Tongue (tissue), 2 donors: ENCODE data around the gene CYP2B6. TPM values are rescaled to one million over a fixed set of nuclear protein-coding genes. Genes with fewer than 3 reads are reported as not detected.
A peak's percentile ranks its signal among the peaks of the same experiment; 100 is the strongest.
"Not testable (repeated sequence)": the region's sequence is repeated elsewhere in the genome, so short reads cannot be mapped to it uniquely, and the experiment has no call there.

Source experiments
- DNase-seq: peaks from one replicate; pipeline ENCODE4 v3.0.0-alpha.2; 2015
- total RNA-seq: library from RNA; depleted of rRNA; stranded (reverse); fragments of >200 nt; gene quantifications from one replicate; pipeline ENCODE4 v1.2.3, GENCODE V29; 2014

Gene CYP2B6
- total RNA-seq, 1 donor from 2014 or later = not detected

DNA sequence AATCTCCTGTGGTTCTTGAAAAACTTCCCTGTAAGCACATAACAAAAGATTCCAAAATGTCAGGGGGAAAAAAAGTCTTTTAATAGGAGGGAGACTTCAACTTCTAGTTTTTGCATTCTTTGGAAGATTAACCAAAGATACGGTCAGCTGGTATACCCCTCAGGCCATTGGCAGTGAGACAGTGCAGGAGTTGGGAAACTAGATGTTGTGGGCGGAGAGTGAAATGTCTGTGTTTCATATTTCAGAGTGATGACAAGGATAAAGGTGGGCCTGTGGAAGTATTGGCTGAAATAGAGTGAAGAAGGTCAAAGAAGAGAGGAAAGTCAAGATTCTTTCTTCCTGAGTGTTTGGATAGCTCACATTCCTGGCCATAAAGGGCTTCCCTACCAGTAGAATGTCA lies 40.8 kb downstream of the CYP2B6 start:
- DNase-seq = peak; percentile 3

DNA sequence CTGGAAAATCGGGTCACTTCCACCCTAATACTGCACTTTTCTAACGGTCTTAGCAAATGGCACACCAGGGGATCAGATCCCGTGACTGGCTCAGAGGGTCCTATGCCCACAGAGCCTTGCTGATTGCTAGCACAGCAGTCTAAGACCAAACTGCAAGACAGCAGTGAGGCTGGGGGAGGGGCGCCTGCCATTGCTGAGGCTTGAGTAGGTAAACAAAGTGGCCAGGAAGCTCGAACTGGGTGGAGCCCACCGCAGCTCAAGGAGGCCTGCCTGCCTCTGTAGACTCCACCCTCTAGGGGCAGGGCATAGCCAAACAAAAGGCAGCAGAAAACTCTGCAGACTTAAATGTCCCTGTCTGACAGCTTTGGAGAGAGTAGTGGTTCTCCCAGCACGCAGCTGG lies 42.2 kb downstream of the CYP2B6 start:
- DNase-seq = not testable (repeated sequence)

DNA sequence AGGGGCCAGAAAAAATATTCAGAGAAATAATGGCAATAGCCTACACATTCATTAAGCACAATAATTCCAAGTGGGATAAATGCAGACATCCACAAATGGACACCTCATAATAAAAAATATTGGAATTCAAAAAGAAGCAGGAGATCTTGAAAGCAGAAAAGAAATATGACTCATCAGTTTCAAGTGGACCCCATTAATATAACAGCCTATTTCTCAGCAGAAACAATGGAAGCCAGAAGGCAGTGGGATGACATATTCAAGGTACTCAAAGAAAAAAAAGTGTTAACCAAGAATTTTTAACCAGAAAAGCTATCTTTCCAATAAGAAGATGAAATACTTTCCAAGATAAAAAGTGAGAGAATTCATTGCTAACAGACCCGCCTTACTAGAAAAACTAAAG lies 48.7 kb downstream of the CYP2B6 start:
- no peak for DNase-seq

DNA sequence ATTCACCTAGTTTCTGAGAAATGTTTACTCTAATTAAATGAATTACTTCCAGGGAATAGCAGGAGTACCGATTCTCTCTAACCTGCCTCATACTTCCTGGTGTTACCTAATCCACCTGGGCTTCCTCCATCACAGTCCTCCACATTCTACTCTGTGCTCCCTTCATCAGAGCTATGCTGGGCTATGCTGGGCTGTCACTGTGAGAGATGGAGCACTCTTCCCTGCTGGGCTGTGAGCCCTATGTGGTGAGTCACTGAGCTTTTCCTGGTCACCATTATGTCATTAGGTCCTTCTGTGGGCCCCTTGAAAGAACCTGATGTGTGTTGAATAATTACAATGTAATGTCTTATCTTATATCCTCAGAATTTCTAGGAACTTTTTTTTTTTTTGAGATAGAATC lies 54.0 kb downstream of the CYP2B6 start:
- DNase-seq = not testable (repeated sequence)

DNA sequence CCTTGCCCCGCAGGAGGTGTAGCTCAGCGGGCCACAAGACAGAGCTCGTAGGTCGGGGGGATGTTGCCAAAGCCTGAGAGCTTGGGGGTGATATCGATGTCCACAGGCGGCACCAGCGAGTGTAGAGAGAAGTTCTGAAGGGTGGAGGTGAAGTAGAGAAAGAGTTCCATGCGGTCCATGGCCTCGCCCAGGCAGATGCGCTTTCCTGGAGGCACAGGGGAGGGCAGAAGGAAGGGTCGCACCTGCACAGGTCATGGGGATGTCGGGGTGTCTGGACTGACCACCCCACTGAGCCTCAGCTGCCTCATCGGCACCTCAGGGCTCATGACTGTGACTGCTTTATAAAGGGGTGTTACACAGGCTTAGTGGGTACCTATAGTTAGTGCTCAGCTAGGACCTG lies 59.3 kb downstream of the CYP2B6 start:
- DNase-seq = no peak

DNA sequence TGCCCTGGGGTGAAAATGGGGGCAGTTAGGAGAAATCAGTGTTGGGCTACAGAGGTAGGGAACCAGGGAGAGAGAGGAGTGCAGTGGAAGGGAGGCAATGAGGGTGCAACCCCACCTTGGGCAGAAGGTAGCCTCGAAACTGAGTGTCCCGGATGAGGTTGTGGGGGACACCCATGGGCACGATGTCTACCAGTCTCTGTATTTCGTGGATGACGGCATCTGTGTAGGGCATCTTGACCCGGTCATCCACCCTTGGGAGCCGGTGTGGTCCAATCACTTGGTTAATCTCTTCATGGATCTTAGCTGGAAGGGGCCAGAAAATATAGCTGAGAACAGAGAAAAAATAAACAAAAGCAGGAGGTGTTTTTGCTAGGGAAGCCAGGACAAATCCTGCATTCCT lies 61.1 kb downstream of the CYP2B6 start:
- not testable (repeated sequence) for DNase-seq

DNA sequence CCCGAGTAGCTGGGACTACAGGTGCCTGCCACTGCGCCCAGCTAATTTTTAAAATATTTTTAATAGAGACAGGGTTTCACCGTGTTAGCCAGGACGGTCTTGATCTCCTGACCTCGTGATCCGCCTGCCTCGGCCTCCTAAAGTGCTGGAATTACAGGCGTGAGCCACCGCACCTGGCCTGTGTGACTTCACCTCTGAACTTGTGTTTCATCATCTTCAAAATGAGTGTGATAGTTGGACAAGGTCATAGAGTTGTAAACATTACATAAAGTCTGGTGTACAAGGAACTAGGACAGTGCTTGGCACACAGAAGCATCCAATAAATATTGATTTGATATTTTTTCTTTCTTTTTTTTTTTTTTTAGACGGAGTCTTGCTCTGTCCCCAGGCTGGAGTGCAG lies 62.2 kb downstream of the CYP2B6 start:
- DNase-seq = not testable (repeated sequence)

DNA sequence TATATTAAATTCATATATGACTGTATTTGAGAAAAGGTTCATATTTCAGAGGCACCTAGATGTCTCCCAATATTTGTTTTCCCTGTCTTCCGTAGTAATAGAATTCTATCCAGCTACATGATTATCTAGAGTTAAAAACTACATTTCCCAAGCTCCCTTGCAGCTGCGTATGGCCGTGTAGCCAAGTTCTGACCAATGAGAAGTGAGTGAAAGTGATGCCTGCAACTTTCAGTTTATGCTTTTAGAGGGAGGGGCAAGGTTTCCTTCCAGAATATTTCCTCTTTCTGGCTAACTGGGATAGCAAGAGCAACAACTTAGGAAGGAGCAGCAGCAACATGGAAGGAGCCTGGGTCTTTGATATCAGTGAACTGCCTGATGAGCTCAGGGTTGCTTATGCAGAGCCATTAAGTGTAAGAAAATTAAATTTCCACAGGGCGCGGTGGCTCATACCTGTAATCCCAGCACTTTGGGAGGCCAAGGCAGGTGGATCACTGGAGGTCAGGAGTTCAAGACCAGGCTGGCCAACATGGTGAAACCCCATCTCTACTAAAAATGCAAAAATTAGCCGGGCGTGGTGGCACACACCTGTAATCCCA lies 74.0 kb downstream of the CYP2B6 start:
- DNase-seq = peak; percentile 15

Other genes with a start within 250 kb of the CYP2B6 start
- 1.3 TPM for gene ACTMAP, start 240.8 kb upstream of the CYP2B6 start, total RNA-seq
- gene SNRPA, start 240.1 kb upstream of the CYP2B6 start, total RNA-seq = 14.2 TPM
- gene MIA, start 215.8 kb upstream of the CYP2B6 start, total RNA-seq = 1.9 TPM
- gene RAB4B, start 213.0 kb upstream of the CYP2B6 start, total RNA-seq = 5.6 TPM
- 58.7 TPM for gene EGLN2, start 192.1 kb upstream of the CYP2B6 start, total RNA-seq
- gene CYP2A6, start 140.8 kb upstream of the CYP2B6 start, total RNA-seq = not detected
- gene CYP2A7, start 109.1 kb upstream of the CYP2B6 start, total RNA-seq = not detected
- not detected for gene CYP2A13, start 97.2 kb downstream of the CYP2B6 start, total RNA-seq
- gene CYP2F1, start 123.2 kb downstream of the CYP2B6 start, total RNA-seq = 3.1 TPM
- gene CYP2S1, start 201.9 kb downstream of the CYP2B6 start, total RNA-seq = 11.0 TPM
- gene AXL, start 227.9 kb downstream of the CYP2B6 start, total RNA-seq = 57.3 TPM